T-helper 9 cell (primary cell): ENCODE data around the gene BRAF.
"Not testable (repeated sequence)": the region's sequence is repeated elsewhere in the genome, so short reads cannot be mapped to it uniquely, and the experiment has no call there.

Experiments
- DNase-seq: peaks from one replicate; pipeline ENCODE4 v3.0.0-alpha.2; 2020

BRAF gene

GRCh38 chr7:140767418-140767817 is 157.3 kb downstream of the BRAF start:
- no peak for DNase-seq

DNA sequence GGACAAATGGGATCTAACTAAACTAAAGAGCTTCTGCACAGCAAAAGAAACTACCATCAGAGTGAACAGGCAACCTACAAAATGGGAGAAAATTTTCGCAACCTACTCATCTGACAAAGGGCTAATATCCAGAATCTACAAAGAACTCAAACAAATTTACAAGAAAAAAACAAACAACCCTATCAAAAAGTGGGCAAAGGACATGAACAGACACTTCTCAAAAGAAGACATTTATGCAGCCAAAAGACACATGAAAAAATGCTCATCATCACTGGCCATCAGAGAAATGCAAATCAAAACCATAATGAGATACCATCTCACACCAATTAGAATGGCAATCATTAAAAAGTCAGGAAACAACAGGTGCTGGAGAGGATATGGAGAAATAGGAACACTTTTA is 159.3 kb downstream of the BRAF start:
- DNase-seq = not testable (repeated sequence)

DNA sequence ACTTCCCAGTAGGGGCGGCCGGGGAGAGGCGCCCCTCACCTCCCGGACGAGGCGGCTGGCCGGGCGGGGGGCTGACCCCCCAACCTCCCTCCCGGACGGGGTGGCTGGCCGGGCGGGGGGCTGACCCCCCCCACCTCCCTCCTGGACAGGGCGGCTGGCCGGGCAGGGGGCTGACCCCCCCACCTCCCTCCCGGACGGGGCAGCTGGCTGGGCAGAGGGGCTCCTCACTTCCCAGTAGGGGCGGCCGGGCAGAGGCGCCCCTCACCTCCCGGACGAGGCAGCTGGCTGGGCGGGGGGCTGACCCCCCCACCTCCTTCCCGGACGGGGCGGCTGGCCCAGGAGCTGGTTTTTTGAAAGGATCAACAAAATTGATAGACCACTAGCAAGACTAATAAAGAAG is 161.6 kb downstream of the BRAF start:
- not testable (repeated sequence) for DNase-seq

DNA sequence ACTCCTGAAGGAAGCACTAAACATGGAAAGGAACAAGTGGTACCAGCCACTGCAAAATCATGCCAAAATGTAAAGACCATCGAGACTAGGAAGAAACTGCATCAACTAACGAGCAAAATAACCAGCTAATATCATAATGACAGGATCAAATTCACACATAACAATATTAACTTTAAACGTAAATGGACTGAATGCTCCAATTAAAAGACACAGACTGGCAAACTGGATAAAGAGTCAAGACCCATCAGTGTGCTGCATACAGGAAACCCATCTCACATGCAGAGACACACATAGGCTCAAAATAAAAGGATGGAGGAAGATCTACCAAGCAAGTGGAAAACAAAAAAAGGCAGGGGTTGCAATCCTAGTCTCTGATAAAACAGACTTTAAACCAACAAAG is 163.4 kb downstream of the BRAF start:
- DNase-seq = not testable (repeated sequence)

DNA sequence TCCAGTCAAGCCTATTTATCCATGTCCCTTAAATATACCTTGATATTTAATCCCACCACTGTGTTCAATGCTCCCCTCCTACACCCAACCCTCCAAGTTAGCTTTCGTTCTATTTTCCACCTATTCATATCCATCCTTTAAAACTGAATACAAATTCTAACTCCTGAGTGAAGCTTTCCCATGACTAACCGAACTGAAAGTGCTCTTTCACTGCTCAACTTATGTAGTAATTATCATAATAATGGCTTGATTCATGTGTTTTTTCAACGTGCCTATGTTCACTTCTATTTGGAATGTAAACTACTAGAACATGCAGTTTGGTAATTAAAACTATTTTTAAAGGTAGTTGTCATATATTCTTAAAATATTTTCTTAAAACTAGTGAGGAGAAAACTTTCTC is 170.2 kb downstream of the BRAF start:
- DNase-seq = no peak

DNA sequence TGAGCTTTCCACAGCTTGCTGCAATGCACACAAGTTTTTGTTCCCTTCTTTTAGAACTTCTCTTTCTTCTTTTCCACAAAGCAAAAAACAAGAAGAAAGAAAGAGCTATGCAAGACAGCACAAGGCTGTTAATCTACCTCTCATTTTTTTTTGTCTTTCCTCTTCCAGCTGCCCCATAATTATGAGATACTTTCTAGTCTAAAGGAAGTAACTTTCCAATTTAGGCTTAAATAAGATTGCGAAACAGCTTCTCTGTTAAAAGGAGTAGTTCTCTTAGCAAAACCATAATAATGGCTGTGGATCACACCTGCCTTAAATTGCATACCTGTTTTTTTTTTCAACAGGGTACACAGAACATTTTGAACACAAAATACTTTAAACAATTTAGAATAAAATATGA is 172.2 kb downstream of the BRAF start:
- DNase-seq = no peak

GRCh38 chr7:140746751-140747150 is 178.0 kb downstream of the BRAF start:
- DNase-seq = no peak

- DNase-seq = no peak
Measured at GRCh38 chr7:140745266-140746058, 179.3 kb downstream of the BRAF start.

- DNase-seq = no peak
Measured at GRCh38 chr7:140744005-140744404, 180.7 kb downstream of the BRAF start.

DNA sequence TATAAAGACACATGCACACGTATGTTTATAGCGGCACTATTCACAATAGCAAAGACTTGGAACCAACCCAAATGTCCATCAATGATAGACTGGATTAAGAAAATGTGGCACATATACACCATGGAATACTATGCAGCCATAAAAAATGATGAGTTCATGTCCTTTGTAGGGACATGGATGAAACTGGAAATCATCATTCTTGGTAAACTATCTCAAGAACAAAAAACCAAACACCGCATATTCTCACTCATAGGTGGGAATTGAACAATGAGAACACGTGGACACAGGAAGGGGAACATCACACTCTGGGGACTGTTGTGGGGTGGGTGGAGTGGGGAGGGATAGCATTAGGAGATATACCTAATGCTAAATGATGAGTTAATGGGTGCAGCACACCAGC is 181.5 kb downstream of the BRAF start:
- not testable (repeated sequence) for DNase-seq

- DNase-seq = no peak
Measured at GRCh38 chr7:140738280-140738679, 186.4 kb downstream of the BRAF start.

GRCh38 chr7:140734729-140735128 is 190.0 kb downstream of the BRAF start:
- no peak for DNase-seq

GRCh38 chr7:140734096-140734495 is 190.6 kb downstream of the BRAF start:
- DNase-seq = no peak

DNA sequence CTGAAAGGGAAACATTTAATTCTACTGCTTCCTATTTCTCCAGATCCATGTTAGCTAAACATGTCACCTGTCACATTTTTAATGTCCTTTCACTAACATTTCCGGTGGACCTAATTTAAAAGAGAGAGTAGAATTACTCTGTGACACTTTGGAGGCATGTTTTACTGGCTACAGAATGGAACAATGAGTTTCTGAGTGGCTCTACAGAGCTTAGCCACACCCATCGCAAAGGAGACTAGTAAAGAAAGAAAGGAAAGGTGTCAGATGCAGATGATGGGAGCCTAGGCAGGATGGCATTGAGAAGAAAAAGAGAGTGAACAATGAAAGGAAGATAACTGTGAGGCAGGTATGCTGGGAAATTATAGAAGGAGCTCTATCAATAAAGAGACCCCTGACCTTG is 192.3 kb downstream of the BRAF start:
- no peak for DNase-seq

DNA sequence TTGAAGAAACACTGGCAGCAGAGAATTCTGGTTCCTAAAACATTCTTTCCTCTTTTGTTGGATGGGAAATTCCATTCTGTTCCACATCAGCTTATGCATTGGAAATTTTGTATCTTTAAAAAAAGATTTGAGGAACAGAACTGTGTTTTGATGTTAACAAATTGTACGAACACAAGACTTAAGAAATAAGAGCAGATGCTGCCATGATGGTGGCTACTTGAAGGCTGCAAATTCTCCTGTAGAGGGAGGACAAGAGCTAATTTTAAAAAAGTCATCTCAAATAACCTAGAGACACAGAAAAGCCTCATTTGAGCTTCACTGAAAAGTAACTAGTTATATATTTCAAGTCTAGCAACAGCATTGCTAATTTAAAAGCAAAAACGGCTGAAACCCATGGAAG is 198.4 kb downstream of the BRAF start:
- DNase-seq = no peak

DNA sequence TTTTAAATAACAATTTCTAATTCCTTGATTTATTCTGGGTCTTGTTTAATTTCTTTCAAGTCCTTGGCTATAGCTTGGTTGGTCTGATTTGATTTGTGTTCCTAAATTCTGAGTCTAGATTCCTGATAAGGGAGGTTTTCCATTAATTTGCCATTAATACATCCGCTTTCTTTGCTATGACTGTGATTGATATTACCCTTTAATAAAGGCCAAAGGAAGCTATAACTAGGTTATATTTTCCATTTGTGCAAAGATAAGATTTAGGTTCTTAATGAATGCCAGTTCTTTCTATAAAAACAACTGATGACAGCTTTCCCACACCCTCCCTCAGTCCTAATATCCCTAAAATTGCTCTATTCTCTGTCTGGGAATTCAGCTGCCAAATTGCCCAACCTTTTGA is 200.0 kb downstream of the BRAF start:
- DNase-seq = no peak

DNA sequence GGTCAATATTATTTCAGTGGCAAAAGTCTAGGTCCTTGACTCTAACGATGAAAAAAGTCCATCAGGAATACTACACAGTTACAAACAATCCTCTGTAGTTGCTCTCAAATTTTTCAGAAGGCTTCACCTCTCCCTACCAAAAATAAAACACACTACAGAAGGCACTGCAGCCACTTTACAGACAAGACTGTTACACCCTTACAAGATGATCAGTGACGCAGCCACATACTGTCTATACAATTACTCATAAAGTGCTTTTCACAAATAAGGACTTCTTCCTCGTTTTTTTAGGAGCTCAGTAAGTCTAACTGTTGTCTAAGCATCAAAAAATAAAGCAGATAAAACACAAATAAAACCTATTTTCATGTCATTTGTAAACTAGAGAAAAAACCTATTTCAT is 201.2 kb downstream of the BRAF start:
- DNase-seq = no peak

GRCh38 chr7:140723006-140723405 is 201.7 kb downstream of the BRAF start:
- peak; percentile 8 for DNase-seq

DNA sequence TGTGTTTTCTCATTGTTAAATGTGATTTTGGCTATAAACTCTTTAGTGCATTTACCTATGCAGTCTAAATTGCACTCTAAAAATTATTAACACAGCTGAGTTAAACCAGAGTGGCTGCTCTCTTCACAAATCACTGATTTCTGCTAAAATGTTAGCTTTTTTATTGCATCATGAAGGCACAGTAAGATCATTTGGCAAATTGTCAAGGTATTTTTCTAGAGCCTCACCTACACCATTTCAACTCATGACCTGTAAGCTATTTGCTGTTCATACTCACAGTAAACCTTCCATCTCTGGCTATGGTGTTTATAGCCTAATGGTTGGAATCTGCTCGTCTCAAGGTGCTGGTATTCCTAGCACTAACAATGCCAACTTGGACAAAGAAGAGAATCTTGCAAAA is 202.5 kb downstream of the BRAF start:
- no peak for DNase-seq

GRCh38 chr7:140719721-140720120 is 205.0 kb downstream of the BRAF start:
- no peak for DNase-seq

GRCh38 chr7:140714331-140715040 is 210.2 kb downstream of the BRAF start:
- no peak for DNase-seq

DNA sequence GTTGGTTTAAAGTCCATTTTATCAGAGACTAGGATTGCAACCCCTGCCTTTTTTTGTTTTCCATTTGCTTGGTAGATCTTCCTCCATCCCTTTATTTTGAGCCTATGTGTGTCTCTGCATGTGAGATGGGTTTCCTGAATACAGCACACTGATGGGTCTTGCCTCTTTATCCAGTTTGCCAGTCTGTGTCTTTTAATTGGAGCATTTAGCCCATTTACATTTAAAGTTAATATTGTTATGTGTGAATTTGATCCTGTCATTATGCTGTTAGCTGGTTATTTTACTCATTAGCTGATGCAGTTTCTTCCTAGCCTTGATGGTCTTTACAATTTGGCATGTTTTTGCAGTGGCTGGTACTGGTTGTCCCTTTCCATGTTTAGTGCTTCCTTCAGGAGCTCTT is 212.3 kb downstream of the BRAF start:
- not testable (repeated sequence) for DNase-seq

DNA sequence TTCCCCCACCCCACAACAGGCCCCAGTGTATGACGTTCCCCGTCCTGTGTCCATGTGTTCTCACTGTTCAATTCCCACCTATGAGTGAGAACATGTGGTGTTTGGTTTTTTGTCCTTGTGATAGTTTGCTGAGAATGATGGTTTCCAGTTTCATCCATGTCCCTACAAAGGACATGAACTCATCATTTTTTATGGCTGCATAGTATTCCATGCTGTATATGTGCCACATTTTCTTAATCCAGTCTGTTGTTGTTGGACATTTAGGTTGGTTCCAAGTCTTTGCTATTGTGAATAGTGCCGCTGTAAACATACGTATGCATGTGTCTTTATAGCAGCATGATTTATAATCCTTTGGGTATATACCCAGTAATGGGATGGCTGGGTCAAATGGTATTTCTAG is 216.0 kb downstream of the BRAF start:
- not testable (repeated sequence) for DNase-seq

- no peak for DNase-seq
Measured at GRCh38 chr7:140707132-140707531, 217.6 kb downstream of the BRAF start.
